DND-41 (cell line): ENCODE measurements around the gene FOXP1.

Experiments
- EZH2 ChIP-seq: IDR thresholded peaks from 3 replicates; pipeline ENCODE4 v1.6.1; 2012; ENCODE audit warnings: borderline replicate concordance, low read depth, mild to moderate bottlenecking, moderate library complexity, low read length, inconsistent platforms; ENCODE audit not compliant: severe bottlenecking
- TF ChIP-seq, protein P1 (sequence below): IDR thresholded peaks from 2 replicates; pipeline ENCODE4 v1.5.1; 2012; ENCODE audit warnings: borderline replicate concordance, low read length, moderate library complexity, mild to moderate bottlenecking; ENCODE audit not compliant: poor library complexity, severe bottlenecking; ENCODE audit errors: extremely low read depth

DNA sequence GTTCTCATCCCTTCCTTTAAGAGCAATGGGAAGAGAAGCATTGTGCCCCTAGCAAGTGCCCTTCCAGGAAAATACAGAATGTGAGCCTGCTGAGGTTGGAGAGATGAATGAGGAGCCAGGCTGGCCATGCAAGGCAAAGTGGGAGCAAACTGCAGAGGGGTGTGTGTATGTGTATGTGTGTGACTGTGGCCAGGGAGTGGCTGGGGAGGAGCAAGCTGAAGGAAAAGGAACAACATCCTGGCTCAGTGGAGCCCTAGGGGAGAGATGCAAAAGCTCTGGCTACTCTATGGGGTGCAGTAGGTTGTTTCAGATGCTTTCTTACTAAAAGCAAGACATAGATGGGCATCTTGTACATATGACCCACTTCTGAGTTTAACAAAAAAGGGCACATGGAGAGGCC is 20.6 kb downstream of the FOXP1 start:
- TF ChIP-seq, protein P1, sequence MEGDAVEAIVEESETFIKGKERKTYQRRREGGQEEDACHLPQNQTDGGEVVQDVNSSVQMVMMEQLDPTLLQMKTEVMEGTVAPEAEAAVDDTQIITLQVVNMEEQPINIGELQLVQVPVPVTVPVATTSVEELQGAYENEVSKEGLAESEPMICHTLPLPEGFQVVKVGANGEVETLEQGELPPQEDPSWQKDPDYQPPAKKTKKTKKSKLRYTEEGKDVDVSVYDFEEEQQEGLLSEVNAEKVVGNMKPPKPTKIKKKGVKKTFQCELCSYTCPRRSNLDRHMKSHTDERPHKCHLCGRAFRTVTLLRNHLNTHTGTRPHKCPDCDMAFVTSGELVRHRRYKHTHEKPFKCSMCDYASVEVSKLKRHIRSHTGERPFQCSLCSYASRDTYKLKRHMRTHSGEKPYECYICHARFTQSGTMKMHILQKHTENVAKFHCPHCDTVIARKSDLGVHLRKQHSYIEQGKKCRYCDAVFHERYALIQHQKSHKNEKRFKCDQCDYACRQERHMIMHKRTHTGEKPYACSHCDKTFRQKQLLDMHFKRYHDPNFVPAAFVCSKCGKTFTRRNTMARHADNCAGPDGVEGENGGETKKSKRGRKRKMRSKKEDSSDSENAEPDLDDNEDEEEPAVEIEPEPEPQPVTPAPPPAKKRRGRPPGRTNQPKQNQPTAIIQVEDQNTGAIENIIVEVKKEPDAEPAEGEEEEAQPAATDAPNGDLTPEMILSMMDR, result no peak
- no peak for TF ChIP-seq EZH2
